CD14-positive monocyte (primary cell): ENCODE data around the gene CYSTM1. TPM values are rescaled to one million over a fixed set of nuclear protein-coding genes. Genes with fewer than 3 reads are reported as not detected.

Experiments used
- DNase-seq, 3 donors: peaks; one replicate each; pipeline ENCODE4 v3.0.0-alpha.2; 2011 to 2022
- H2AFZ ChIP-seq: 2 replicates; pipeline ENCODE4 v1.6.0; 2012; ENCODE audit warnings: mild to moderate bottlenecking, low read depth, low read length, inconsistent platforms; ENCODE audit not compliant: insufficient read depth, poor library complexity, severe bottlenecking
- H3K27ac ChIP-seq, 2 donors: 1 replicate in 1 of 2; 2 replicates in 1 of 2; pipeline ENCODE4 v1.5.1; 2012 to 2013; ENCODE audit warnings: low read length in 2 of 2, control low read depth in 1 of 2, inconsistent platforms in 1 of 2, low read depth in 1 of 2, mild to moderate bottlenecking in 1 of 2
- H3K27me3 ChIP-seq, 2 donors: one replicate each; pipeline versions ENCODE4 v1.6.0 to v1.6.1; 2011 to 2013; ENCODE audit warnings: low read length in 2 of 2; ENCODE audit not compliant: control insufficient read depth in 2 of 2, insufficient read depth in 2 of 2
- H3K36me3 ChIP-seq, 2 donors: replicated peaks in 1 of 2; 1 replicate in 1 of 2; 2 replicates in 1 of 2; pipeline versions ENCODE4 v1.5.1 to v1.6.1; 2012 to 2013; ENCODE audit warnings: low read length in 2 of 2, control low read depth in 1 of 2, inconsistent platforms in 1 of 2, mild to moderate bottlenecking in 1 of 2; ENCODE audit not compliant: insufficient read depth in 2 of 2, control insufficient read depth in 1 of 2
- H3K4me1 ChIP-seq, 2 donors: 1 replicate in 1 of 2; 2 replicates in 1 of 2; pipeline versions ENCODE4 v1.5.1 to v1.6.1; 2012 to 2013; ENCODE audit warnings: low read length in 2 of 2, control low read depth in 1 of 2, inconsistent platforms in 1 of 2, mild to moderate bottlenecking in 1 of 2, moderate library complexity in 1 of 2; ENCODE audit not compliant: insufficient read depth in 2 of 2, control insufficient read depth in 1 of 2
- H3K4me2 ChIP-seq: replicated peaks from 2 replicates; pipeline ENCODE3; 2012; ENCODE audit warnings: low read length, moderate library complexity, mild to moderate bottlenecking; ENCODE audit not compliant: poor library complexity, severe bottlenecking; ENCODE audit errors: extremely low read depth
- H3K4me3 ChIP-seq, 3 experiments: fragments of 200-600 bp in 1 of 3; sonication (generic) in 1 of 3; replicated peaks in 1 of 3; 1 replicate in 2 of 3; 2 replicates in 1 of 3; pipeline ENCODE4 v1.5.1; 2011 to 2013; ENCODE audit warnings: low read length in 3 of 3, mild to moderate bottlenecking in 3 of 3, control low read depth in 2 of 3, low read depth in 2 of 3, inconsistent platforms in 1 of 3, moderate library complexity in 1 of 3
- H3K79me2 ChIP-seq: 2 replicates; pipeline ENCODE4 v1.6.0; 2012; ENCODE audit warnings: mild to moderate bottlenecking, control low read depth, inconsistent platforms, low read length, moderate library complexity; ENCODE audit not compliant: insufficient read depth
- H3K9ac ChIP-seq: 2 replicates; pipeline ENCODE4 v1.6.0; 2017; ENCODE audit warnings: low read length, mild to moderate bottlenecking; ENCODE audit not compliant: insufficient read depth, poor library complexity, severe bottlenecking
- H3K9me3 ChIP-seq, 2 donors: replicated peaks in 1 of 2; 1 replicate in 1 of 2; 2 replicates in 1 of 2; pipeline versions ENCODE4 v1.5.1 to v1.6.1; 2012 to 2013; ENCODE audit warnings: low read length in 2 of 2, control low read depth in 1 of 2; ENCODE audit not compliant: control insufficient read depth in 1 of 2, insufficient read depth in 1 of 2
- H4K20me1 ChIP-seq: 2 replicates; pipeline ENCODE4 v1.6.0; 2012; ENCODE audit warnings: mild to moderate bottlenecking, low read length, control low read depth, moderate library complexity; ENCODE audit not compliant: insufficient read depth
- H3K27ac Mint-ChIP-seq, 7 donors: one replicate each; pipeline ENCODE4 v1.8.0; 2020; ENCODE audit warnings: mild to moderate bottlenecking in 7 of 7, mixed read lengths in 7 of 7, moderate library complexity in 6 of 7, inconsistent platforms in 2 of 7
- H3K27me3 Mint-ChIP-seq, 3 donors: one replicate each; pipeline ENCODE4 v1.8.0; 2021 to 2022; ENCODE audit warnings: low read depth in 3 of 3, mild to moderate bottlenecking in 3 of 3, mixed read lengths in 3 of 3, moderate library complexity in 3 of 3, inconsistent platforms in 1 of 3
- H3K36me3 Mint-ChIP-seq, 2 donors: one replicate each; pipeline ENCODE4 v1.8.0; 2020; ENCODE audit warnings: mixed read lengths in 2 of 2, inconsistent platforms in 1 of 2, mild to moderate bottlenecking in 1 of 2
- H3K4me1 Mint-ChIP-seq: one replicate; pipeline ENCODE4 v1.8.0; 2020; ENCODE audit warnings: mild to moderate bottlenecking, mixed read lengths
- H3K4me3 Mint-ChIP-seq, 2 donors: one replicate each; pipeline ENCODE4 v1.8.0; 2020; ENCODE audit warnings: mild to moderate bottlenecking in 2 of 2, mixed read lengths in 2 of 2, moderate library complexity in 1 of 2
- H3K9me3 Mint-ChIP-seq, 7 donors: one replicate each; pipeline ENCODE4 v1.8.0; 2020 to 2022; ENCODE audit warnings: mixed read lengths in 7 of 7, mild to moderate bottlenecking in 6 of 7, moderate library complexity in 6 of 7, inconsistent platforms in 2 of 7
- CTCF ChIP-seq: fragments of 200-600 bp; IDR thresholded peaks from one replicate; pipeline ENCODE4 v1.8.0; 2022; ENCODE audit warnings: antibody characterized with exemption, mild to moderate bottlenecking
- WGBS: methylation state at CpG from one replicate; pipeline ENCODE4 v1.1.5; 2013; ENCODE audit warnings: missing lambda C conversion rate; ENCODE audit not compliant: insufficient coverage; 5-methylcytosine and 5-hydroxymethylcytosine counted together
- intact Hi-C, 2 donors: fragments of 100-400 bp; cut with micrococcal nuclease; formaldehyde crosslinking; loops; one replicate each; pipeline versions ENCODE4 v1.15.0 to v1.15.1; 2023
- polyA plus RNA-seq, 3 donors: library from polyadenylated mRNA; depleted of rRNA in 1 of 3; unstranded in 2 of 3; stranded (reverse) in 1 of 3; fragments of 300-500 nt in 2 of 3; fragments of >200 nt in 1 of 3; fragmentation: Illumina TruSeq in 2 of 3; gene quantifications; 1 replicate in 2 of 3; 2 replicates in 1 of 3; pipeline ENCODE4 v1.2.3, GENCODE V29; 2012 to 2021

CYSTM1 gene
- polyA plus RNA-seq, 3 donors = 14.0 to 40.0 (median 36.7) TPM

- H3K27me3 Mint-ChIP-seq = no peaks in the 10 kb centered on the region
- DNase-seq = peak in 2 of 3 donors; percentile 15 to 20
These were observed 11.3 kb downstream of the CYSTM1 start for GRCh38 chr5:140186267-140186671.

GRCh38 chr5:140189253-140189652, 14.3 kb downstream of the CYSTM1 start:
- no peaks in the 10 kb centered on the region for H3K27me3 Mint-ChIP-seq
- Histone ChIP-seq H3K9me3 (no peaks in the 10 kb centered on the region), H3K4me1 (peaks cover 14 to 18% of the 10 kb centered on the region in 2 donors), H4K20me1 (no peaks in the 10 kb centered on the region), H3K79me2 (no peaks in the 10 kb centered on the region), H3K27ac (no peak overlapping the region), H3K4me2 (no peak overlapping the region), H2AFZ (no peak overlapping the region), H3K27me3 (no peaks in the 10 kb centered on the region), H3K36me3 (no peaks in the 10 kb centered on the region), H3K9ac (no peak overlapping the region), H3K4me3 (no peak overlapping the region)
- peaks cover 0 to 1% (median 0%) of the 10 kb centered on the region in 7 donors for H3K9me3 Mint-ChIP-seq
- H3K4me3 Mint-ChIP-seq = no peak overlapping the region
- H3K4me1 Mint-ChIP-seq = peaks cover 7% of the 10 kb centered on the region
- WGBS = no CpG with 5 or more reads among the region's 2 CpGs
- H3K36me3 Mint-ChIP-seq = peaks cover 2 to 8% of the 10 kb centered on the region in 2 donors
- TF ChIP-seq CTCF = no peak
- DNase-seq = no peak
- H3K27ac Mint-ChIP-seq = no peak overlapping the region
- intact Hi-C loops = loop anchor here (5.0 to 10.0 kb wide), 2 partner anchors 33 to 46 kb away; no protein-coding TSS in a partner anchor

More at GRCh38 chr5:140186267-140186671, 11.3 kb downstream of the CYSTM1 start:
- Histone ChIP-seq H4K20me1 (no peaks in the 10 kb centered on the region), H3K9ac (no peak overlapping the region), H3K4me3 (no peak overlapping the region), H3K4me2 (peak overlapping the region; percentile 12), H3K4me1 (peaks cover 33 to 37% of the 10 kb centered on the region in 2 donors), H3K79me2 (peaks cover 4% of the 10 kb centered on the region), H3K27me3 (no peaks in the 10 kb centered on the region), H3K36me3 (no peaks in the 10 kb centered on the region), H2AFZ (no peak overlapping the region), H3K27ac (peak overlapping the region in 1 of 2 donors; percentile 55), H3K9me3 (no peaks in the 10 kb centered on the region)
- WGBS = 14% methylated on average over 1 of the region's 5 CpGs
- intact Hi-C loops = loop anchor here (5.0 to 10.0 kb wide), 2 partner anchors 36 to 49 kb away; no protein-coding TSS in a partner anchor
- Mint-ChIP-seq H3K4me1 (peaks cover 26% of the 10 kb centered on the region), H3K27ac (peak overlapping the region in 3 of 7 donors; percentile 0 to 72 (median 2)), H3K9me3 (peaks cover 0 to 1% (median 0%) of the 10 kb centered on the region in 7 donors), H3K4me3 (no peak overlapping the region), H3K36me3 (peaks cover 2 to 3% of the 10 kb centered on the region in 2 donors)
- TF ChIP-seq CTCF = no peak
